Stimulated activated CD8-positive, alpha-beta memory T cell treated with anti-CD3 and anti-CD28 coated beads, Interleukin-12 subunit alpha, Interleukin-12 subunit beta, amount 100 ng/mL, for 4 hours (primary cell): ENCODE results near the gene C17orf67.
"Not testable (repeated sequence)": the region's sequence is repeated elsewhere in the genome, so short reads cannot be mapped to it uniquely, and the experiment has no call there.

Experiments used
- DNase-seq: peaks from one replicate; pipeline ENCODE4 v3.0.0-alpha.2; 2020; ENCODE audit warnings: low read depth

The C17orf67 gene

DNA sequence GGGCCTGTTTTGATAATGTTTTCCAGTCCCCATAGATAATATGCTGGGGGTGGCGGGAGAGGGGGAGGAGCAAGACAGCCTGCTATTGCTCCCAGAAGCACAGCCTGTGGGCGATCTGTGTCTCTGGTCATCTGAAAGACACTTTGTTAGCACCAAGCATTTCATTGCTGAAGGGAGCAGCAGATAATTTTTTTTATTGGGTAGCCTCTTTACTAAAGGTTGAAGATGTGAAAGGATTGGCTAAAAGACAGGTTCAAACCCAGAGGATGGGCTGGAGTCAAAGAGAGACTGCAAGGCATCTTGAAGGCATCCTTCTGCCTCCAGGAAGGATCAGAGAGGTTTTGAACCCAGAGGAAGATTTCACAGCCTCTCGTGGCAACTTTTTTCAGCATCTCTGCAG lies 60.6 kb downstream of the C17orf67 start:
- no peak for DNase-seq

DNA sequence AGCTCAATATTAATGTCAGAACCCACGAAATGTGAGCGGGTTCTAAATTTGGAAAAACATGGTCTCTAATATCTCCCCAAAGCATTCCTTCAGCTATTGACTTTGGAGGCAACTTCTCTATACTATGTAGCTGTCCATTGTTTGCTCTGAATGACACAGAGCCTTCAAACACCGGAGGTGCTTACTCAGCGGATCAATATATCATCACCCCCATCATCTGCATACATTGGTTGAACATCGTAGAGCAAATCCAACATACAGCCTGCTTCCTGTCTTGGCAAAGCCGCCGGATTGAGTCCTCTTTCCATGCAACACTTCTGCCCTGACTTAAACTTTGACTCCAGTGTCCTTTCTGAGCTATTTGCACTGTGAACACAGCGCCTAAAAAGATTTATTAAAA lies 61.3 kb downstream of the C17orf67 start:
- DNase-seq = no peak

DNA sequence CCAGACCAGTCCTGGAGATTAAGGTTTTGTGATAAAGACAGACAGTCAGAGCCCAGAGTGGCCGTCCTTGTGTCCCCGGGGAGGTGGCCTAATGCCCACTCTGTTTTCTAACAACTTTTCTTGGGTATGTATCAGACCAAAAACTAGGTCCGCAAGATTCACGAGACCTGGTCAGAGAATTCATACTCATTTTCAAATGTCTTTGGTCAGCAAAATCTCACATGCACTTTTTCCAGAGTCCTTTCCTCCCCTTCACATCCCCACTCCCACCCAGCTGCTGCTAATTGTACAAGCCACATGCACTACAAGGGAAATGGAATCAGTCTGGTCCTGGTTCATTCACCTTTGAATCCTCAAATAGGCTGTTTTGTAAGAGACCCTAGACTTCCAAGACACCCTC lies 61.7 kb downstream of the C17orf67 start:
- DNase-seq = no peak

DNA sequence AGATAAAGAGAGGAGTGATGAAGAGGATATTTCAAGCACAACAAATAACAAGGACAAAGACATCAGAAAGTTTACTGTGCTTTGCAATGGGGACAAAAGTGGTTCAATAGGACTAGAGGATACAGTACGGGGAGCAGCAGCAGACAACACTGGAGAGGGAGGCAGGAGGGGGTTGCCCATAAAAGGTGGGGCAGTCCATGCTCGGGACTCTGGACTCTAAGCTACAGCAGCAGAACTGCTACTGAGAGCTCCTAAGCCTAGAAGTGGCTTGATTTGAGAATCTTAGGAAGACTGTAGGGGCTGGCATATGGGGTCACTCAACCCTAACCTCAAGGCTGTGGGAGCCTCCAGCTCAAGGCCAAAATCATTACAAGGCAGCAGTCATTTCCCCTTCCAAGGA lies 62.2 kb downstream of the C17orf67 start:
- no peak for DNase-seq

DNA sequence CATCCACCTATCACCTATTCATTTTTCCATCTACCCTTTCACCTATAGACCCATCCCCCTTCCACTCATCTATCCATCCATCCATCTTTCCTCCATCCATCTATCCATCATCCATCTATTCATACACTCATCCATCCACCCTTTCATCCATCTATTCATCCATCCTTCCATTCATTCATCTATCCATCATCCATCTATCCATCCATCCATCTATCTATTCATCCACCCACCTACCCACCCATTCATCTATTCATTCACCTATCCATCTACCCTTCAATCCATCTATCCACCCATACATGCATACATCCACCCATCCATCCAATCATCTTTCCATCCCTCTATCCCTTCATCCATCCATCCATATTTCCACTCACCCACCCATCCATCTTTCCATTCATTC lies 63.3 kb downstream of the C17orf67 start:
- DNase-seq = no peak

DNA sequence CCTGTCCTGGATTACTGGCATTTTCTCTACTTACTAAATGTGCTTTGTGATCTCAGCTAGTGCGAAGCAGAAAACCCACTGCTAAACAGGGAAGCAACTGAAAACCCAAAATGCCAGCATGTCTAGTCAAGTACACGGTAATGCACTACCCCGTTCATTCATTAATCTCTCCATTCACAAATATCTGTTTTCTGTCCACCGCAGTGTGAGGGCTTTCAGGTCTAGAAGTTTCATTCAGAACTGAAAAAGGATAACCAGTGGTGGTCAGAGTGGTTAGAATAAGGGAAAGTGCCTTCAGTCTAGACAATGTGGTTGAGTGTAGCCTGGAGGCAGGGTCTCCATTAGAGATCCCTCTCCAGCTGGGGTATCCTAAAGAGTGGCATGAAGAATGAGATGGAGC lies 68.3 kb downstream of the C17orf67 start:
- DNase-seq = no peak

DNA sequence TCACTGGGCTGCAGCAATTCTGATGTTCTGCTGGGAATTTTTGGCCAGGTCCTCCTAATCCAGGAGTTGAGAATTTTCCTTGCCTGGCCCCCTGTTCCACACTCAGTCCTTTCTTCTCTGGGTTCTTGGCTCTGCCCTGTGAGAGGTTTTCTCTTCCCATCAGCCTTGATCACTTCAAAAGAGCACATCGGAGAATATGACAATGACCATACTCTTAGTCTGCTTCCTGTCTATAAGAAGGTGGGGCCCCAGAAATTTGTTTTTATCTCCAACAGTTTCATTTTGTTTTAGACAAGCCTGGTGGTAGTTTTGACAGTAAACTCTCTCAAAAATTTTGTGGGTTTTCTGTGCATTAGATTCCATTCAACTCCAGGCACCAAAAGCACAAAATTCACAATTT lies 70.7 kb downstream of the C17orf67 start:
- no peak for DNase-seq

DNA sequence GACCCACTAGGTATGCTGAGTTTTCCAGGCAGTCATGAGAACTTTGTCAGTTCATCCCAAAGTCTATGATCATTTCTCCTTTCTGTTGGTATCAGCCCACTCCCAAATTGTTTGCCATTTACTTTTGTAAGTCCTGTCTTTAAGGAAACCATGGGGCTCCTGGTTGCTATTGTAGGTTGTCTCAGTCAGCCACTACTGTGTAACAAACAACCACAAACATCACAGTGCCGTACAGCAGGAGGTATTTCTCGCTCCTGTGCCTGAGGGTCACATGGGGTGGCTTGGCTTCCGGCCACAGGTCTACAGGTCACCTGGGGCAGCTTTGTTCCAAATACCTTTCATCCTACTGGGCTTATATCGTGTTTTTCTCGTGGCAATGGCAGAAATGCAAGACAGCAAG lies 71.6 kb downstream of the C17orf67 start:
- no peak for DNase-seq

DNA sequence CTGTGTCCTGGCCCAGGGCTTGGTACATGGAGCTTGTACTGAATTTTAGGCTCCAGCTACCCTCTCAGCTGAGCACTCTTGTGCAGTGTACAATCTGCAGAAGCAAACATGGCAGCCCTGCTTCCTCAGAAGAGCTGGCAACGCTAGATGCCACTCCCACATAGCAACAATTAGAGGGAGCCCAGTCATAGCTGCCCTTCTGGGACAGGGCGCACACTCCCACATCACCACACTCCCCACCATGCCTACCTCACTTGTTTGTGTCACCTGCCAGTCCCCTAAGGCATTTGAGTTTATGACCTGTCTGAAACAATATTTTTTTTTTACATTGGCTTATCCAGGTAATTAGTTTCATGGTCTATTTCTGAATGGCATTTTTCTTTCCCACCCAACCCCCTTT lies 72.3 kb downstream of the C17orf67 start:
- no peak for DNase-seq

DNA sequence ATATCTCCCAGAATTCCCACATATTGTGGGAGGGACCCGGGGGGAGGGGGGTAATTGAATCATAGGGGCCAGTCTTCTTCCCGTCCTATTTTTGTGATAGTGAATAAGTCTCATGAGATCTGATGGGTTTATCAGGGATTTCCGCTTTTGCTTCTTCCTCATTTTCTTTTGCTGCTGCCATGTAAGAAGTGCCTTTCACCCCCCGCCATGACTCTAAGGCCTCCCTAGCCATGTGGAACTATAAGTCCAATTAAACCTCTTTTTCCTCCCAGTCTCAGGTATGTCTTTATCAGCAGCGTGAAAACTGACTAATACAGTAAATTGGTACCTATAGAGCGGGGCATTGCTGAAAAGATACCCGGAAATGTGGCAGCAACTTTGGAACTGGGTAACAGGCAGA lies 76.1 kb downstream of the C17orf67 start:
- not testable (repeated sequence) for DNase-seq

DNA sequence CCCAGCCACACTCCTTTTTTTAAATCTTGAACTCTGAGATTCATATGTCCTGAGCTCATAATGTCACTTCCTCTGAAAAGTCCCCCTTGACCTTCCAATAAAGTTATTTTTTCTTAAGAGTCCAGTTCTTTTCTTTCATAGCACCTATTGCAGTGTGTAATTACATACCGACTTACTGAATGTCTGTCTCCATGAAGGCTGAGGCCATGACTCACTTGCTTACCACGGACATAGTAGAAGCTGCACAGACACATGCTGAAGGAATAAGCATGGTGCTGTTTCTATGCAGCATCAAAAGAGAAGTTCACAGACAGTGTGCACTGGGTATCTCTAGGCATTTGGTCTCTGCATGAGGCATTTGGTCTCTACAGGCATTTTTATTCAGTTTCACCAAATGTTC lies 77.2 kb downstream of the C17orf67 start:
- DNase-seq = no peak

DNA sequence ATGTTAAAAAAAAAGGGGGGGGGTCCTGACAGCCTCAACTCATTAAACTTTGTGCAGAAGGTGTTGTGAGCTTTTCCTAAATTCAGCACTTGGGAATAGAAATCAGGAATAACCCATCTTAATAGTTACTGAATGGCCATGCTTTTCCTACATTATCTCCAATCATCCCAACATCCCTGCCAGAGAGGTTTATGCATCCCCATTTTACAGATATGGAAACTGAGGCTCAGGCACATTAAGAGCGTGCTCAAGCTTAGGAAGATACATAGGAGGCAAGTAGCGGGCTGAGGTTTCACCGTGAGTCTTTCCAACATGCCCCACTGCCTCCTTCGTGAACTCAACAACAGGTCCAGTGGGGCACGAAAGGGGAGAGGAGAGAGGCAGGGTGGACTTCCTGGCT lies 78.4 kb downstream of the C17orf67 start:
- no peak for DNase-seq

DNA sequence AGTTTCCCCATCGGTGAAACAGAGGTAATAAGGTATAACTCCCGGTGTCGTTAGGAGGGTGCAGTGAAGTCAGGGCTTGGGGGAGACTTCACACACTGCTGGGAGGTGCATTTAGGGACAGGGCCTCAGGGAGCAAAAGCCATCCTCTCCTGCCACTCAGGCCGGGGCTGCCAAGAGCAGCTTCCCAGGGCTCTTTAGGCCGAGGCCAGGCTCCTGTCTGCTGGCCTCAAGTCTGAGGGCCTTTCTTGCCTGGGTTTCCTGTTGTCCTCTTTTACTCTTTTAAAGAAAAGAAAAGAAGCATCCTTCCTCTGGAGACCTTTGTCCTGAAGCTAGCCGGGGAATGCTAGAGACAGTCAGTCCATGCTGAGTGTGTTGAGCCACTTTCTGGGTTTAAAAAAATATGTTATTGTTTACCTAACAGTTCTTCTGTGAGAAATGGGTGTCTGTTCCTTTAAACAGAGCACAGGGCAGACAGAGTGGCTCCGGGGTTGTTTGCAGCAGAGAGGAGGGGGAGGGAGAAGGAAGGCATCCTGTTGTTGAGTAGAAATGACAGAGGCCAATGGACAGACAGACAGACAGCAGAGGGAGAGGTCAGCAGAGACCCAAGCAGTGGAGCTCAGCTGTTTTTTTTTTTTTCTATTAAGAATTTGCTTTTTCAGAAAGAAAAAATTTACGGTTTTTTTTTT lies 79.1 kb downstream of the C17orf67 start:
- no peak for DNase-seq

DNA sequence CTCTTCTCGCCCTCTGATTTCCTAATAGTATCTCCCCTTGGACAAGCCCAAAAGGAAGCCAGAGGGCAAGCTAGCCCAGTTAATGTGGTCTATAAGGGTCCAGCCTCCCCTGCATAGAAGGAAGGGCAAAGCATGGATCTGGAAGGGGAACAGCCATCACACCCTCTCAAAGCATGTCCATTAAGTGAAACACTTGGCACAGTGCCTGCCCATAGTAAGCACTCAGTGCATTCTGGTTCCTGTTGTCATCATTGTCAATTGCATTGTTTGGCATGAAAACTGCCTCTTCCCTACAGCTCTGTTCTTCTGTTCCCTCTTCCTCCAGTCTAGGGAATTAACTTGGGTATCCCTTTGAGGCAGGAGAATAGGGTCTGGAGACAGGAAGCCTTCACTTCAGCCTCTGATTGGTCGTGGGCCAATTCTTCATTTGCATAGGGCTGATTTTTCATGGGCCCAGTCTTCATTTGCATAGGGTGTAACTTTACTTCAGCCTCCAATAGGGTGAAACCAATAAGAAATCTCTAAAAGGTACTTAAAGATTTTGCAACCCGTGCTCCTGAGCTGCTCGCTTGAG lies 81.4 kb downstream of the C17orf67 start:
- DNase-seq = no peak

DNA sequence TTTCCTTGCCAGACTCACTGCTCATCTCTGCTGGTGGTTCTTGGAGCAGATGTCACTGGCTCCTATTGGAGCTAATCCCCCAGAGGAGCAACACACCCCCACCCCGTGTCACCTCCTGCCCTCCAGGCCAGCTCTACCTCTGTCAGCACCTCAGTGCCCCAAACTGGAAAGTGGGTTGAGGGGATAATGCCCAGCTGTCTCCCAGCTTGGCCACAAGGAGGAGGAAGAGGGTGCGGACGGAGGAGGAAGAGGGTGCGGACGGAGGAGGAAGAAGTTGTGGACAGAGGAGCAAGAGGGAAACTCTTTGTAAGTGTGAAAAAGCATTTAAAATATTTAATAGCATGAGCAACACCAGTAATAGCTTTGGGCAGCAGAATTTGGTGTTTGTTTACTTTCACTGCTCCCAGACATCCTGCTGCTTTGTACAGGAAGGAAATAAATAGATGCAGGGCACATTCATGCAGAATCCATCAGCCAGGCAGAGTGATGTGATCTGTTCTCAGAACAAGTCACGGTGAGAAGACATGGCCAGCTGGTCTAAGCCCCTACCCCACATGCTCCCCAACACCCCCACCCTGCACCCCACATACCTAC lies 82.5 kb downstream of the C17orf67 start:
- no peak for DNase-seq

DNA sequence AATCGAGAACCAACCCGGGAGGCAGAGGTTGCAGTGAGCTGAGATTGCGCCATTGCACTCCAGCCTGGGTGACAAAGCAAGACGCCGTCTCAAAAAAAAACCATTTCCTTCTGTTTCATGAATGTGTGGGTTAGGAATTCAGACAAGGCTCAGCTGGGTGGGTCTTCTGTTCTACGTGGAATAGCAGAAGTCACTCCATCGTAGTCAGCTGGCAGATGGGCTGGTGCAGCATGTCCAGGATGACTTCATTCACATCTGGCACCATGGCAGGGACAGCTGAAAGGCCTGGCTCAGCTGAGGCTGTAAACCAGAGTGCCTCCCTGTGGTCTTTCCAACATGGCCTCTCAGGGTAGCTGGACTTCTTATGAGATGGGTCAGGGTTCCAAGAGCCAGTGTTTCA lies 89.0 kb downstream of the C17orf67 start:
- no peak for DNase-seq

DNA sequence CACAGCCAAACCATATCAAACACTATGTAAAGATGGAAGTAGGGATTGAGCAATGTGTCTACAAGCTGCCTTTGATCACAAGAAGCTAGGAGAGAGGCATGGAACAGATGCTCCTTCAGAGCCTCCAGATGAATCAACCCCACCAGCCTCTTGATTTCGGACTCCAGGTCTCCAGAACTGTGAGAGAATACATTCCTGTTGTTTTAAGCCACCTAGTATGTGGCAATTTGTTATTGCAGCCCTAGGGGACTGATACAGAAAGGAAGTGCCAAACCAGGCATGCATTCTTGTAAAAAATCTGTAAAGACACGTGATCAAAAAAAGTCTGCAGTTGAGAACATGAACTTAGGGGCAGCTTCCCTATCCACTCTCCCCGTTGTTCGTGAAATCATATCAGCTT lies 91.1 kb downstream of the C17orf67 start:
- DNase-seq = no peak
